Tibial nerve (tissue), 4 donors: ENCODE results near the gene PTPRD.

ENCODE experiments used
- EP300 ChIP-seq, 2 donors: sonication (generic); formaldehyde crosslinking; IDR thresholded peaks; one replicate each; pipeline ENCODE4 v1.6.1; 2017; ENCODE audit warnings: antibody characterized with exemption in 2 of 2, mild to moderate bottlenecking in 1 of 2
- POLR2A ChIP-seq, 2 donors: fragments of 450-650 bp; IDR thresholded peaks; one replicate each; pipeline ENCODE4 v1.6.1; 2017; ENCODE audit warnings: antibody characterized with exemption in 2 of 2, mild to moderate bottlenecking in 2 of 2, moderate library complexity in 2 of 2
- TF ChIP-seq, protein P1 (sequence below), 5 experiments: fragments of 200-600 bp in 3 of 5; fragments of 450-650 bp in 2 of 5; sonication (generic) in 3 of 5; IDR thresholded peaks; one replicate each; pipeline ENCODE4 v1.5.1; 2016 to 2019; ENCODE audit warnings: antibody characterized with exemption in 5 of 5, mild to moderate bottlenecking in 3 of 5, moderate library complexity in 2 of 5

DNA sequence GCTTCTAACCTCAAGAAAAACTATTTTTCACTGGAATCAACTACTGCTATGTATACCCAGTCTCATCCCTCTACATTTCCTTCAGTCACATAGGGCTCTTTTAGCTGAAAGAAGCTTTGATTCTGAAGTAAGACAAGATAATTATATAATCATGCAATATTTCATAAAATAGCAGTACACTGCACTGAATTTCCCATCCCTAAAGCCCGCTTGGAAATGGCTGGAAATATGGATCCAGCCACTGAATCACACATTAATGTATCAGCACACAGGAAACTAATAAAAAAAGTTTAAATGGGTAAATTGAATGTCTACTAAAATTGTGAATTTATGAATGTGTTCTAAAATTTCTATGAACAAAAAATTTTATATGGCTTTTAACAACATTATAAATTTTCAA is 808.7 kb downstream of the PTPRD start:
- TF ChIP-seq, protein P1, sequence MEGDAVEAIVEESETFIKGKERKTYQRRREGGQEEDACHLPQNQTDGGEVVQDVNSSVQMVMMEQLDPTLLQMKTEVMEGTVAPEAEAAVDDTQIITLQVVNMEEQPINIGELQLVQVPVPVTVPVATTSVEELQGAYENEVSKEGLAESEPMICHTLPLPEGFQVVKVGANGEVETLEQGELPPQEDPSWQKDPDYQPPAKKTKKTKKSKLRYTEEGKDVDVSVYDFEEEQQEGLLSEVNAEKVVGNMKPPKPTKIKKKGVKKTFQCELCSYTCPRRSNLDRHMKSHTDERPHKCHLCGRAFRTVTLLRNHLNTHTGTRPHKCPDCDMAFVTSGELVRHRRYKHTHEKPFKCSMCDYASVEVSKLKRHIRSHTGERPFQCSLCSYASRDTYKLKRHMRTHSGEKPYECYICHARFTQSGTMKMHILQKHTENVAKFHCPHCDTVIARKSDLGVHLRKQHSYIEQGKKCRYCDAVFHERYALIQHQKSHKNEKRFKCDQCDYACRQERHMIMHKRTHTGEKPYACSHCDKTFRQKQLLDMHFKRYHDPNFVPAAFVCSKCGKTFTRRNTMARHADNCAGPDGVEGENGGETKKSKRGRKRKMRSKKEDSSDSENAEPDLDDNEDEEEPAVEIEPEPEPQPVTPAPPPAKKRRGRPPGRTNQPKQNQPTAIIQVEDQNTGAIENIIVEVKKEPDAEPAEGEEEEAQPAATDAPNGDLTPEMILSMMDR (IDR thresholded peaks at IDR 0.05), result no peak
- TF ChIP-seq POLR2A (IDR thresholded peaks at IDR 0.05), result no peak
- TF ChIP-seq EP300 (IDR thresholded peaks at IDR 0.05), result no peak
